Spinal cord (tissue), 10 donors: ENCODE results near the gene CFAP90. TPM values are rescaled to one million over a fixed set of nuclear protein-coding genes. Genes with fewer than 3 reads are reported as not detected.

Experiments
- DNase-seq, 6 donors: peaks; one replicate each; pipeline versions ENCODE4 v3.0.0 to v3.0.0-alpha.2; 2013 to 2015; ENCODE audit warnings: low spot score in 6 of 6, low read depth in 4 of 6
- H3K27ac ChIP-seq: one replicate; pipeline ENCODE4 v1.5.1; 2013; ENCODE audit warnings: low read depth, low read length, control low read depth
- H3K27me3 ChIP-seq: one replicate; pipeline ENCODE4 v1.6.1; 2013; ENCODE audit warnings: low read length; ENCODE audit not compliant: control insufficient read depth, insufficient read depth
- H3K36me3 ChIP-seq: one replicate; pipeline ENCODE4 v1.6.1; 2013; ENCODE audit warnings: low read length; ENCODE audit not compliant: control insufficient read depth, insufficient read depth
- H3K4me1 ChIP-seq: one replicate; pipeline ENCODE4 v1.6.1; 2013; ENCODE audit warnings: low read length; ENCODE audit not compliant: control insufficient read depth, insufficient read depth
- H3K4me3 ChIP-seq: one replicate; pipeline ENCODE4 v1.5.1; 2013; ENCODE audit warnings: low read depth, low read length, control low read depth
- H3K9me3 ChIP-seq: one replicate; pipeline ENCODE4 v1.6.1; 2013; ENCODE audit warnings: low read length; ENCODE audit not compliant: control insufficient read depth, insufficient read depth
- WGBS: methylation state at CpG from one replicate; pipeline ENCODE4 v1.1.5; 2013; ENCODE audit warnings: missing lambda C conversion rate; ENCODE audit not compliant: insufficient coverage; 5-methylcytosine and 5-hydroxymethylcytosine counted together
- long read RNA-seq, 4 donors: transcript quantifications; one replicate each; lab custom pipeline, GENCODE V29; 2026
- polyA plus RNA-seq, 2 donors: library from polyadenylated mRNA; unstranded; fragments of 120-200 nt; gene quantifications; one replicate each; pipeline ENCODE4 v1.2.1, GENCODE V29; 2013; ENCODE audit not compliant: insufficient read length in 2 of 2
- total RNA-seq, 2 donors: library from RNA; depleted of rRNA in 1 of 2; stranded (reverse); fragments of 120-200 nt in 1 of 2; fragments of >200 nt in 1 of 2; gene quantifications; one replicate each; pipeline versions ENCODE4 v1.2.3 to v1.2.4, GENCODE V29; 2013 to 2014
- donor health status: healthy.

The CFAP90 gene
- 10 to 100 TPM in 1 of 2 donors, 1 to 10 TPM in 1; 3.6 to 17.8 TPM for total RNA-seq
- 10 to 100 TPM; 27.9 to 38.4 TPM for polyA plus RNA-seq
- long read RNA-seq, donor 1, transcript C5orf49-201 (3 exons, 2,385 nt), result major isoform, 24 of 25 reads
- long read RNA-seq, donor 1, partial matches to known transcripts, result 0 of 25 reads
- long read RNA-seq, donor 1, other reads (novel, unspliced or antisense), result 0 of 25 reads
- long read RNA-seq, donor 2, transcript C5orf49-201 (3 exons, 2,385 nt), result major isoform, 24 of 30 reads
- long read RNA-seq, donor 2, partial matches to known transcripts, result 6 of 30 reads
- long read RNA-seq, donor 2, other reads (novel, unspliced or antisense), result 0 of 30 reads
- long read RNA-seq, donor 3, transcript C5orf49-201 (3 exons, 2,385 nt), result major isoform, 15 of 15 reads
- long read RNA-seq, donor 3, partial matches to known transcripts, result 0 of 15 reads
- long read RNA-seq, donor 3, other reads (novel, unspliced or antisense), result 0 of 15 reads
- long read RNA-seq, donor 4, transcript C5orf49-201 (3 exons, 2,385 nt), result major isoform, 6 of 7 reads
- long read RNA-seq, donor 4, partial matches to known transcripts, result 0 of 7 reads
- long read RNA-seq, donor 4, other reads (novel, unspliced or antisense), result 0 of 7 reads

DNA sequence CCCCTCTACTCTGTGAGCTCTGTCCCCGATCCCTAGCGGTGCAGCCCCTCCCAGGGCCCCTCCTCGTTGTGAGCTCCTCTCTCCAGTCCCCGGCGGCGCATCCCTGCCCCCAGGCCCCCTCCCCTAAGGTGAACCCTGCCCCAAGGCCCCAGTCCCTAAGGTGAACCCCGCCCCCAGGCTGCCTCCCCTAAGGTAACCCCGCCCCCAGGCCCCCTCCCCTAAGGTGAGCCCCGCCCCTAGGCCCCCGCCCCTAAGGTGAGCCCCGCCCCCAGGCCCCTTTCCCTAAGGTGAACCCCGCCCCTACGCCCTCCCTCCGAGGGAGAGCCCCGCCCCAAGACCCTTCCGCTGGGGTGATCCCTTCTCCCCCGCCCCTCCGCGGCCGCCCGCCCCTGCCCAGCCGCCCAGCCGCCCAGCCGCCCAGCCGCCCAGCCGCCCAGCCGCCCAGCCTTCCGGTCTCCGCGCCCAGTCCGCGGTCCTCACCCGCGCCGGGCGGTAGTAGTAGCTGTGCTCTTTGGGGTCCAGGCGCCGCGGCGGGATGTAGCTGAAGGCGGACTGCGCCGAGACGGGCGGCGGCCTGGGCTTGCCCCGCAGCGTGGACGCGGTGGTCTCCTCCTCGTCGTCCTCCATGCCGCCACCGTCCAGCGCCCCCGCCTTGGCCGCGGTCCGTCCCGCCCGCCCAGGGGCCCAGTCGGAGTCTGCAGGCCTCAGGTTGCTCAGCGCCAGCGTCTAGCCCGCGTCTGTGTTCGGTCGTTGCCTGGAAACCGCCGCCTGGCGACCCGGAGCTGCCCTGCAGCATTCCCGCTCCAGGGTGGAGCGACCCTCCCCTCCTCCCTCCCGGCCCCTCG lies at the start of gene CFAP90:
Gene CFAP90 (minus strand): TSS at position 739 of the 845 bp plus-strand sequence. CDS start 112 bp downstream, at position 627.
- Histone ChIP-seq H3K4me1 (peaks cover 18% of the 10 kb centered on the region), H3K27ac (no peak within 1 kb of the TSS), H3K9me3 (no peaks in the 10 kb centered on the region), H3K36me3 (no peaks in the 10 kb centered on the region), H3K4me3 (peak within 1 kb of the TSS; percentile 48), H3K27me3 (no peaks in the 10 kb centered on the region)
- 0% methylated on average over 55 of the region's 76 CpGs for WGBS
- peak in 3 of 6 donors; percentile 35 to 90 (median 85) for DNase-seq

GRCh38 chr5:7897014-7897600 lies 46.2 kb upstream of the CFAP90 start:
- H3K4me3 ChIP-seq, result no peak overlapping the region
- H3K9me3 ChIP-seq, result no peaks in the 10 kb centered on the region
- peaks cover 25% of the 10 kb centered on the region for H3K36me3 ChIP-seq
- no peak overlapping the region for H3K27ac ChIP-seq
- DNase-seq, result peak in 1 of 6 donors; percentile 68
- no peaks in the 10 kb centered on the region for H3K27me3 ChIP-seq
- H3K4me1 ChIP-seq, result no peaks in the 10 kb centered on the region
- 82% methylated on average over 5 of the region's 5 CpGs for WGBS

- no peak for DNase-seq
- no peaks in the 10 kb centered on the region for H3K9me3 ChIP-seq
- peaks cover 30% of the 10 kb centered on the region for H3K36me3 ChIP-seq
- no peaks in the 10 kb centered on the region for H3K27me3 ChIP-seq
- H3K4me3 ChIP-seq, result no peak overlapping the region
- H3K27ac ChIP-seq, result no peak overlapping the region
- H3K4me1 ChIP-seq, result no peaks in the 10 kb centered on the region
- WGBS, result no CpG with 5 or more reads among the region's 2 CpGs
Observed at GRCh38 chr5:7894860-7895259, 43.9 kb upstream of the CFAP90 start.

DNA sequence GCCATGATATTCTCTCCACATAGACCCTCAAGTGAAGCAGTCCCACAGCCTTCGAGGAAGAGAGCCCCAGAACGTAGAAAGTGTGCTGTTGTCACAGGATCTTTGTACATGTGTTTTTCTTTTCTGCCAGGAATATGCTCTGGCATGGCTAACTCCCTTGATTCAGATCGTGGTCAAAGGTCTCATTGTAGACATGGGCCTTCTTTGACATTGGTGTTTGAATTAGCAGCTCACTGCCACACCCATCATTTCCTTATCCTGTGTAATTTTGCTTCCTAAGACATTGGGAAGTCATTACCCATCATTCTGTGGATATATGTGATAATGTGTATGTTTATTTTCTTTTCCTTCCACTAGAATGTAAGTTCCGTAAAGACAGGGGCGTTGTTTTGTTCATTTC lies 43.5 kb upstream of the CFAP90 start:
- Histone ChIP-seq H3K36me3 (peaks cover 31% of the 10 kb centered on the region), H3K4me1 (no peaks in the 10 kb centered on the region), H3K27ac (no peak overlapping the region), H3K4me3 (no peak overlapping the region), H3K9me3 (no peaks in the 10 kb centered on the region), H3K27me3 (no peaks in the 10 kb centered on the region)
- no CpG with 5 or more reads among the region's 5 CpGs for WGBS
- no peak for DNase-seq

DNA sequence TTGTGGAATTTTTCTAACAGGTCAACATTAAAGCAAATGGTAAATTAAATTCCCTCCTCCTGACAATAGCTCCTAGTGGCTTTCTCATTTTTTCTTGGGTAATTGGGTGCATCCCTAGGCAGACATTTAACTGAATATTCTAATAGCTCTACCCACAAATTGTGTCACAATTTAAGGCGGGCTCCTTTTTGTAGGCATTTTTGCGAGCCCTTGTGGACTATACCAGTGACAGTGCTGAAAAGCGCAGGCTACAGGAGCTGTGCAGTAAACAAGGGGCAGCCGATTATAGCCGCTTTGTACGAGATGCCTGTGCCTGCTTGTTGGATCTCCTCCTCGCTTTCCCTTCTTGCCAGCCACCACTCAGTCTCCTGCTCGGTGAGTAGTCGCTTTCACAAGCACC lies 38.0 kb upstream of the CFAP90 start:
- H3K36me3 ChIP-seq, result peaks cover 20% of the 10 kb centered on the region

DNA sequence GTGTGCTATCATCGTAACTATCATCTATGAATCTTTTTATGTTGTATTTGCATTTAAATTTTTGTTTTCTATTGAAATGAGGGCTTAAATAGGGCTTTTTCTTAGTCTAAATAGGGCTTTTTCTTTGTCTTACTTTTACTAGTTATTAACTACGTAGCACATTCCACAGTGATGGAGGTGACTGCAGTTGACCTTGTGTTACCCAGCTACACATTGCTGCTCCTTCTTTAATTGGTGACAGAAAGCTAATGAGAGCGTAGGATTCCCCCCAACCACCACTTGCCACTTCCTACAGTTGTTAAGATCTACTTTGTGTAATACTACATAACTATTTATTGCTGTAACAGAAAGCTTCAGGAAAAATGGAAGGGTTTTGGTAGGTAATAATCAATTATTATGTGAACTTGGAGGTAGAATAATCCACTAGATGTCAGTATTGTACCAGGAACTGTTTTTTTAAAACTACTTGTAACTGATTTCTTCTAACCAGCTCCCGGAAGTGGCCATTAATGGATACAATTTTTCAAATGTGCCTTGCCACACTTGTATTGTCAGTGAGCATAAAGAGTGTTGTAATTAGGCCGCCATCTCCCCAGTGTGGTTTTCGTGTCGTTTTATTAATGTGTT lies 36.0 kb upstream of the CFAP90 start:
- no peaks in the 10 kb centered on the region for H3K27me3 ChIP-seq
- peaks cover 26% of the 10 kb centered on the region for H3K36me3 ChIP-seq
- peak in 2 of 6 donors; percentile 72 to 93 for DNase-seq
- no peaks in the 10 kb centered on the region for H3K4me1 ChIP-seq
- WGBS, result no CpG with 5 or more reads among the region's 7 CpGs
- H3K4me3 ChIP-seq, result no peak overlapping the region
- H3K27ac ChIP-seq, result no peak overlapping the region
- H3K9me3 ChIP-seq, result no peaks in the 10 kb centered on the region

More for the DNA sequence above, 38.0 kb upstream of the CFAP90 start:
- DNase-seq, result peak in 1 of 6 donors; percentile 92
- no peaks in the 10 kb centered on the region for H3K9me3 ChIP-seq
- H3K4me1 ChIP-seq, result no peaks in the 10 kb centered on the region
- no peaks in the 10 kb centered on the region for H3K27me3 ChIP-seq
- no peak overlapping the region for H3K4me3 ChIP-seq
- 71% methylated on average over 8 of the region's 9 CpGs for WGBS
- H3K27ac ChIP-seq, result no peak overlapping the region

GRCh38 chr5:7884491-7885267 lies 33.7 kb upstream of the CFAP90 start:
- no peaks in the 10 kb centered on the region for H3K9me3 ChIP-seq
- H3K36me3 ChIP-seq, result peaks cover 28% of the 10 kb centered on the region
- no CpG with 5 or more reads among the region's 5 CpGs for WGBS
- no peaks in the 10 kb centered on the region for H3K4me1 ChIP-seq
- no peak overlapping the region for H3K4me3 ChIP-seq
- DNase-seq, result no peak
- no peaks in the 10 kb centered on the region for H3K27me3 ChIP-seq
- H3K27ac ChIP-seq, result no peak overlapping the region

DNA sequence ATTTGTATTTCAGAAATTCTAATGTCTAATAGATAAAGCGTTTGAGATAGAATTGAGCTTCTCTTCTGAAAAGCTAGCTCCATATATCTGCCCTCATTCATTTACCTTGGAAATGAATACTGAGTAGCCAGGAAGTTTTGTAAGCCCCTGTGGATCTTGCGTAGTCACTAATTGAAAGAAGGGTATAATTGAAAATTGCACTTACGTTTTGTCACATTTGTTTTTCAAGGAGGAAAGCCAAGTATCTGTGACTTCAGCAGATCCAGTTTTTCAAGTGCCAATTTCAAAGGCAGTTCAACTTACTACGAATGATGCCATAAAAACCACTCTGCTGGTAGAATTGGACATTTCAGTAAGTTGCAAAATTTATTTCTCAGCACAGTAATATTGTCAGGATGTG lies 32.0 kb upstream of the CFAP90 start:
- DNase-seq, result no peak
- Histone ChIP-seq H3K27me3 (no peaks in the 10 kb centered on the region), H3K36me3 (peaks cover 27% of the 10 kb centered on the region), H3K4me1 (no peaks in the 10 kb centered on the region), H3K27ac (no peak overlapping the region), H3K4me3 (no peak overlapping the region), H3K9me3 (no peaks in the 10 kb centered on the region)
- WGBS, result 100% methylated on average over 1 of the region's 4 CpGs
